IMR-90 (cell line): ENCODE data around the gene CGGBP1. TPM values are rescaled to one million over a fixed set of nuclear protein-coding genes. Genes with fewer than 3 reads are reported as not detected.

Experiments used
- ATAC-seq: fragments of 200-7000 bp; cut with Tn5 transposase; 2 replicates; pipeline ENCODE4 v1.9.1; 2020; ENCODE audit warnings: low read depth, mild to moderate bottlenecking, moderate library complexity
- BruUV-seq: library from RNA; stranded (reverse); fragments of 400-500 nt; replicated peaks from 2 replicates; lab custom pipeline; 2021; lab: Mats Ljungman, UMichigan
- CTCF ChIA-PET: fragments of 300-600 bp; formaldehyde crosslinking; extraction: SDS; loops from one replicate; lab custom pipeline; 2021; ENCODE audit warnings: antibody characterized with exemption; lab: Yijun Ruan, JAX
- POLR2A ChIA-PET: fragments of 300-600 bp; sonication (Branson Sonifier 250); formaldehyde crosslinking; loops from one replicate; lab custom pipeline; 2022; ENCODE audit warnings: antibody characterized with exemption; ENCODE audit not compliant: unreplicated experiment; lab: Charles Lee
- DNase-seq: peaks from one replicate; pipeline ENCODE4 v3.0.0; 2013
- H2AFZ ChIP-seq: replicated peaks from 2 replicates; pipeline ENCODE3; 2013; ENCODE audit warnings: low read length, mild to moderate bottlenecking; ENCODE audit not compliant: poor library complexity
- H2AK5ac ChIP-seq: 2 replicates; pipeline ENCODE4 v1.6.1; 2013; ENCODE audit warnings: low read depth, low read length, inconsistent platforms
- H2AK9ac ChIP-seq: replicated peaks from 2 replicates; pipeline ENCODE3; 2013; ENCODE audit warnings: mild to moderate bottlenecking, low read depth, low read length, moderate library complexity; ENCODE audit not compliant: poor library complexity
- H2BK120ac ChIP-seq: 2 replicates; pipeline ENCODE4 v1.6.1; 2013; ENCODE audit warnings: low read depth, low read length, inconsistent platforms
- H2BK15ac ChIP-seq: 3 replicates; pipeline ENCODE4 v1.6.1; 2013; ENCODE audit warnings: low read depth, low read length, inconsistent platforms
- H2BK20ac ChIP-seq: 2 replicates; pipeline ENCODE4 v1.6.1; 2013; ENCODE audit warnings: low read depth, mild to moderate bottlenecking, inconsistent platforms, low read length, moderate library complexity
- H2BK5ac ChIP-seq: 2 replicates; pipeline ENCODE4 v1.6.1; 2013; ENCODE audit warnings: mild to moderate bottlenecking, low read depth, low read length, inconsistent platforms; ENCODE audit not compliant: poor library complexity, severe bottlenecking
- H3K14ac ChIP-seq: replicated peaks from 2 replicates; pipeline ENCODE4 v1.6.1; 2013; ENCODE audit warnings: low read depth, low read length, inconsistent platforms
- H3K18ac ChIP-seq: 2 replicates; pipeline ENCODE4 v1.6.1; 2013; ENCODE audit warnings: low read depth, low read length, control low read depth
- H3K23ac ChIP-seq: 2 replicates; pipeline ENCODE4 v1.6.1; 2013; ENCODE audit warnings: low read depth, low read length, inconsistent platforms
- H3K27ac ChIP-seq: 2 replicates; pipeline ENCODE4 v1.5.1; 2013; ENCODE audit warnings: mild to moderate bottlenecking, control low read depth, low read length; ENCODE audit not compliant: insufficient read depth
- H3K27me3 ChIP-seq: 2 replicates; pipeline ENCODE4 v1.6.1; 2013; ENCODE audit warnings: low read length; ENCODE audit not compliant: control insufficient read depth, insufficient read depth
- H3K36me3 ChIP-seq: 2 replicates; pipeline ENCODE4 v1.6.1; 2013; ENCODE audit warnings: low read length, mixed read lengths; ENCODE audit not compliant: control insufficient read depth, insufficient read depth
- H3K4ac ChIP-seq: 2 replicates; pipeline ENCODE4 v1.6.1; 2013; ENCODE audit warnings: low read depth, low read length, inconsistent platforms
- H3K4me1 ChIP-seq: 2 replicates; pipeline ENCODE4 v1.6.1; 2013; ENCODE audit warnings: low read length, mixed read lengths; ENCODE audit not compliant: control insufficient read depth, insufficient read depth
- H3K4me2 ChIP-seq: 2 replicates; pipeline ENCODE4 v1.6.1; 2013; ENCODE audit warnings: low read depth, mild to moderate bottlenecking, control low read depth, low read length, moderate library complexity
- H3K4me3 ChIP-seq: 2 replicates; pipeline ENCODE4 v1.5.1; 2013; ENCODE audit warnings: low read depth, mild to moderate bottlenecking, control low read depth, low read length, moderate library complexity; ENCODE audit not compliant: insufficient read depth
- H3K56ac ChIP-seq: 2 replicates; pipeline ENCODE4 v1.6.1; 2013; ENCODE audit warnings: low read length, inconsistent platforms; ENCODE audit not compliant: insufficient read depth; ENCODE audit errors: extremely low read depth
- H3K79me1 ChIP-seq, 2 experiments: 2 replicates each; pipeline ENCODE4 v1.6.1; 2013; ENCODE audit warnings: low read length in 2 of 2, inconsistent platforms in 1 of 2, low read depth in 1 of 2
- H3K9ac ChIP-seq: 2 replicates; pipeline ENCODE4 v1.6.1; 2013; ENCODE audit warnings: low read depth, low read length, control low read depth
- H3K9me1 ChIP-seq: 2 replicates; pipeline ENCODE4 v1.6.1; 2013; ENCODE audit warnings: low read length, inconsistent platforms; ENCODE audit not compliant: insufficient read depth
- H3K9me3 ChIP-seq: 2 replicates; pipeline ENCODE4 v1.6.1; 2013; ENCODE audit warnings: low read length; ENCODE audit not compliant: control insufficient read depth, insufficient read depth
- H4K20me1 ChIP-seq: 2 replicates; pipeline ENCODE4 v1.6.1; 2013; ENCODE audit warnings: low read length, inconsistent platforms; ENCODE audit not compliant: insufficient read depth
- H4K5ac ChIP-seq: 2 replicates; pipeline ENCODE4 v1.6.1; 2013; ENCODE audit warnings: mild to moderate bottlenecking, low read depth, low read length, control low read depth
- H4K8ac ChIP-seq, 2 experiments: 2 replicates each; pipeline ENCODE4 v1.6.1; 2013; ENCODE audit warnings: low read depth in 2 of 2, low read length in 2 of 2, control low read depth in 1 of 2, inconsistent platforms in 1 of 2
- H4K91ac ChIP-seq: 2 replicates; pipeline ENCODE4 v1.6.1; 2013; ENCODE audit warnings: low read depth, low read length, inconsistent platforms; ENCODE audit not compliant: insufficient read depth
- RCOR1 ChIP-seq: IDR thresholded peaks from 2 replicates; pipeline ENCODE4 v1.6.1; 2012; ENCODE audit warnings: mild to moderate bottlenecking, low read length, improper control_type of control experiment; ENCODE audit not compliant: insufficient replicate concordance
- SMC3 ChIP-seq: fragments of 150-350 bp; IDR thresholded peaks from 2 replicates; pipeline ENCODE4 v1.6.1; 2016; ENCODE audit warnings: low read depth, mild to moderate bottlenecking, antibody characterized with exemption, low read length, moderate library complexity
- dilution Hi-C: fragments of 300-500 bp; cut with HindIII; formaldehyde crosslinking; loops from one replicate; pipeline ENCODE4 v1.14.3; 2018; ENCODE audit warnings: low sequenced_read_pairs; ENCODE audit not compliant: unreplicated experiment
- in situ Hi-C: fragments of 300-500 bp; cut with MboI; formaldehyde crosslinking; loops from 3 replicates; pipeline ENCODE4 v1.14.3; 2019; ENCODE audit warnings: low sequenced_read_pairs, inconsistent platforms, mixed read lengths
- intact Hi-C: fragments of 100-400 bp; cut with micrococcal nuclease; formaldehyde crosslinking; loops from 2 replicates; pipeline ENCODE4 v1.10.0; 2022
- polyA plus RNA-seq, 3 experiments: library from polyadenylated mRNA; depleted of rRNA; stranded (reverse); fragments of >200 nt; gene quantifications; 2 replicates each; pipeline ENCODE4 v1.2.3, GENCODE V29; 2012; ENCODE audit warnings: low replicate concordance in 1 of 3
- total RNA-seq: library from RNA; depleted of rRNA; stranded (reverse); fragments of >200 nt; gene quantifications from 2 replicates; pipeline ENCODE4 v1.2.3, GENCODE V29; 2012

The CGGBP1 gene
- total and polyA plus RNA-seq, 2 of the 4 experiments (the other 2 are of a cell fraction) = 42.1 to 47.7 TPM

- no TSS peak for BruUV-seq
- Histone ChIP-seq H4K5ac (no peak overlapping the region), H2BK15ac (no peak overlapping the region), H3K4me1 (no peaks in the 10 kb centered on the region), H3K4ac (no peak overlapping the region), H3K4me3 (no peak overlapping the region), H3K4me2 (no peak overlapping the region), H4K20me1 (peaks cover 6% of the 10 kb centered on the region; the same call in 1 of the 2 replicates), H2AFZ (no peak overlapping the region), H3K27me3 (no peaks in the 10 kb centered on the region), H4K8ac (no peak overlapping the region), H3K9me1 (no peaks in the 10 kb centered on the region), H2BK5ac (no peak overlapping the region), H3K23ac (no peak overlapping the region), H3K14ac (no peak overlapping the region), H3K36me3 (no peaks in the 10 kb centered on the region), H3K79me1 (peaks cover 11 to 12% of the 10 kb centered on the region in 2 experiments), H2AK9ac (no peak overlapping the region), H2BK20ac (no peak overlapping the region), H3K18ac (no peak overlapping the region), H3K56ac (no peak overlapping the region), H3K9me3 (no peaks in the 10 kb centered on the region), H3K27ac (no peak overlapping the region), H2BK120ac (no peak overlapping the region), H4K91ac (no peak overlapping the region), H3K9ac (no peak overlapping the region), H2AK5ac (no peak overlapping the region)
- no peak for ATAC-seq
- TF ChIP-seq SMC3 (no peak), RCOR1 (no peak)
- CTCF ChIA-PET = no interaction called here
- no peak for DNase-seq
- intact Hi-C loops = no loop called here
- dilution Hi-C loops = no loop called here
- in situ Hi-C loops = no loop called here
- POLR2A ChIA-PET = no interaction called here
These were observed 46.5 kb upstream of the CGGBP1 start for GRCh38 chr3:88105325-88105724.
